HepG2 (cell line): Measurements from ENCODE around the gene HDGFL2. TPM values are rescaled to one million over a fixed set of nuclear protein-coding genes. Genes with fewer than 3 reads are reported as not detected.

ENCODE experiments used
- ATAC-seq: fragments of 200-7000 bp; cut with Tn5 transposase; 3 replicates; pipeline ENCODE4 v1.9.1; 2020; ENCODE audit warnings: mild to moderate bottlenecking, moderate library complexity
- BruUV-seq: library from RNA; stranded (reverse); fragments of 400-500 nt; replicated peaks from 2 replicates; lab custom pipeline; 2021; lab: Mats Ljungman, UMichigan
- CTCF ChIA-PET: fragments of 300-600 bp; formaldehyde crosslinking; extraction: SDS; loops from one replicate; lab custom pipeline; 2021; ENCODE audit warnings: low total read pairs, inconsistent platforms, low intra/inter-chr PET ratio; lab: Yijun Ruan, JAX
- POLR2A ChIA-PET: fragments of 350-600 bp; sonication (Branson Sonifier 250); formaldehyde crosslinking; loops from one replicate; lab custom pipeline; 2020; ENCODE audit warnings: antibody characterized with exemption, inconsistent platforms; lab: Yijun Ruan, JAX
- DNase-seq: peaks from one replicate; pipeline ENCODE4 v3.0.0-alpha.2; 2015; ENCODE audit warnings: low spot score
- FAIRE-seq: peaks from 3 replicates; lab custom pipeline; 2011; peaks lifted over from hg19 to GRCh38; lab: Jason Lieb, UNC
- H2AFZ ChIP-seq: one replicate; pipeline ENCODE4 v1.6.1; 2011; ENCODE audit warnings: low read length, inconsistent platforms
- H3K27ac ChIP-seq: fragments of 300-600 bp; 3 replicates; pipeline ENCODE4 v1.8.0; 2011; ENCODE audit warnings: mixed run types, mild to moderate bottlenecking, mixed read lengths, low read length, inconsistent platforms; ENCODE audit not compliant: insufficient read depth; ENCODE audit errors: extremely low read length
- H3K27me3 ChIP-seq, 2 experiments: fragments of 200-600 bp in 1 of 2; 2 replicates in 1 of 2; 3 replicates in 1 of 2; pipeline versions ENCODE4 v1.6.0 to v1.8.0; 2011; ENCODE audit warnings: low read length in 2 of 2, mild to moderate bottlenecking in 2 of 2, moderate library complexity in 2 of 2, inconsistent platforms in 1 of 2; ENCODE audit not compliant: insufficient read depth in 2 of 2, control insufficient read depth in 1 of 2
- H3K36me3 ChIP-seq, 2 experiments: fragments of 200-600 bp in 1 of 2; replicated peaks in 1 of 2; 2 replicates in 1 of 2; 3 replicates in 1 of 2; pipeline versions ENCODE4 v1.5.1 to v1.8.0; 2011; ENCODE audit warnings: low read length in 2 of 2, inconsistent platforms in 1 of 2; ENCODE audit not compliant: insufficient read depth in 2 of 2, control insufficient read depth in 1 of 2
- H3K4me1 ChIP-seq: 2 replicates; pipeline ENCODE4 v1.5.1; 2012; ENCODE audit warnings: low read length, inconsistent platforms; ENCODE audit not compliant: insufficient read depth
- H3K4me2 ChIP-seq: 2 replicates; pipeline ENCODE4 v1.6.0; 2011; ENCODE audit warnings: low read depth, low read length, inconsistent platforms
- H3K4me3 ChIP-seq, 3 experiments: fragments of 200-600 bp in 1 of 3; sonication (generic), shearing (Covaris generic) in 1 of 3; replicated peaks in 1 of 3; 2 replicates each; pipeline ENCODE4 v1.5.1; 2011 to 2016; ENCODE audit warnings: low read length in 3 of 3, inconsistent platforms in 2 of 3, low read depth in 2 of 3, mild to moderate bottlenecking in 2 of 3, control low read depth in 1 of 3, mixed read lengths in 1 of 3; ENCODE audit not compliant: insufficient read depth in 1 of 3
- H3K79me2 ChIP-seq: one replicate; pipeline ENCODE4 v1.6.1; 2011; ENCODE audit warnings: low read length, inconsistent platforms; ENCODE audit not compliant: insufficient read depth
- H3K9ac ChIP-seq: 2 replicates; pipeline ENCODE4 v1.6.0; 2011; ENCODE audit warnings: mild to moderate bottlenecking, low read depth, low read length, inconsistent platforms; ENCODE audit not compliant: insufficient read depth
- H3K9me3 ChIP-seq: 2 replicates; pipeline ENCODE4 v1.5.1; 2012; ENCODE audit warnings: mild to moderate bottlenecking, low read length
- H4K20me1 ChIP-seq: 2 replicates; pipeline ENCODE4 v1.6.0; 2011; ENCODE audit warnings: inconsistent platforms, mild to moderate bottlenecking, low read length, moderate library complexity; ENCODE audit not compliant: insufficient read depth
- ADNP ChIP-seq: sonication (generic); formaldehyde crosslinking; IDR thresholded peaks from 2 replicates; pipeline ENCODE4 v1.4.0; 2020; ENCODE audit warnings: missing genetic modification reagents
- AGO2 ChIP-seq: fragments of 200-400 bp; formaldehyde crosslinking; optimal IDR thresholded peaks from 2 replicates; pipeline ENCODE3; 2017; ENCODE audit warnings: mild to moderate bottlenecking, low read depth, low read length, moderate library complexity
- MEF2D ChIP-seq: sonication (generic); formaldehyde crosslinking; IDR thresholded peaks from 2 replicates; pipeline ENCODE4 v1.5.1; 2020; ENCODE audit warnings: mild to moderate bottlenecking, missing genetic modification reagents
- PITX1 ChIP-seq: sonication (generic); formaldehyde crosslinking; IDR thresholded peaks from 2 replicates; pipeline ENCODE4 v1.5.1; 2020; ENCODE audit warnings: mild to moderate bottlenecking, missing genetic modification reagents
- RXRB ChIP-seq: IDR thresholded peaks from 2 replicates; pipeline ENCODE4 v1.6.1; 2016; ENCODE audit warnings: borderline replicate concordance, missing genetic modification reagents, missing compliant biosample characterization
- SRY ChIP-seq: sonication (generic); formaldehyde crosslinking; IDR thresholded peaks from 2 replicates; pipeline ENCODE4 v1.8.0; 2022; ENCODE audit warnings: mild to moderate bottlenecking, missing genetic modification reagents
- WIZ ChIP-seq: sonication (generic); formaldehyde crosslinking; IDR thresholded peaks from 2 replicates; pipeline ENCODE4 v1.5.1; 2020; ENCODE audit warnings: mild to moderate bottlenecking, missing genetic modification reagents
- ZBTB42 ChIP-seq: sonication (generic); formaldehyde crosslinking; IDR thresholded peaks from 2 replicates; pipeline ENCODE4 v1.5.0; 2020; ENCODE audit warnings: mild to moderate bottlenecking, missing genetic modification reagents
- ZFYVE20 ChIP-seq: sonication (generic); formaldehyde crosslinking; IDR thresholded peaks from 2 replicates; pipeline ENCODE4 v1.8.0; 2023; ENCODE audit warnings: low read depth, mild to moderate bottlenecking, moderate library complexity, missing genetic modification reagents, borderline replicate concordance
- WGBS: methylation state at CpG from one replicate; pipeline ENCODE4 v1.1.6; 2017; ENCODE audit warnings: low lambda C conversion rate; 5-methylcytosine and 5-hydroxymethylcytosine counted together
- in situ Hi-C: cut with HindIII; loops from 2 replicates; pipeline ENCODE4 v1.10.0; 2017; ENCODE audit warnings: low pct_unique_long_range_greater_than_20kb; ENCODE audit not compliant: extremely low pct_ligation_motif_present
- intact Hi-C: fragments of 100-400 bp; cut with micrococcal nuclease; formaldehyde crosslinking; loops from one replicate; pipeline ENCODE4 v1.10.0; 2022; ENCODE audit not compliant: unreplicated experiment
- polyA plus RNA-seq, 8 experiments: library from polyadenylated mRNA; depleted of rRNA in 3 of 8; stranded (reverse) in 7 of 8; unstranded in 1 of 8; fragments of >200 nt; fragmentation: Illumina TruSeq in 4 of 8; extraction: Trizol in 4 of 8; gene quantifications; 2 replicates each; pipeline versions ENCODE4 v1.2.1 to v1.2.3, GENCODE V29; 2011 to 2016; ENCODE audit warnings: low read depth in 4 of 8, missing spikeins in 1 of 8, mixed read lengths in 1 of 8; ENCODE audit not compliant: insufficient read depth in 1 of 8
- total RNA-seq, 5 experiments: library from RNA; depleted of rRNA; stranded (reverse); fragments of >200 nt; fragmentation: Illumina TruSeq; extraction: Trizol; gene quantifications; 2 replicates each; pipeline ENCODE4 v1.2.3, GENCODE V29; 2016; ENCODE audit warnings: low read depth in 1 of 5
- TF ChIP-seq, protein P1 (sequence below): sonication (generic); formaldehyde crosslinking; IDR thresholded peaks from 2 replicates; pipeline ENCODE4 v1.5.0; 2020; ENCODE audit warnings: mild to moderate bottlenecking, missing genetic modification reagents

The HDGFL2 gene
- total and polyA plus RNA-seq, 2 of the 13 experiments (the other 11 are each of a cell fraction or from before 2014, with no cell fraction given): 20.0 to 51.1 TPM

DNA sequence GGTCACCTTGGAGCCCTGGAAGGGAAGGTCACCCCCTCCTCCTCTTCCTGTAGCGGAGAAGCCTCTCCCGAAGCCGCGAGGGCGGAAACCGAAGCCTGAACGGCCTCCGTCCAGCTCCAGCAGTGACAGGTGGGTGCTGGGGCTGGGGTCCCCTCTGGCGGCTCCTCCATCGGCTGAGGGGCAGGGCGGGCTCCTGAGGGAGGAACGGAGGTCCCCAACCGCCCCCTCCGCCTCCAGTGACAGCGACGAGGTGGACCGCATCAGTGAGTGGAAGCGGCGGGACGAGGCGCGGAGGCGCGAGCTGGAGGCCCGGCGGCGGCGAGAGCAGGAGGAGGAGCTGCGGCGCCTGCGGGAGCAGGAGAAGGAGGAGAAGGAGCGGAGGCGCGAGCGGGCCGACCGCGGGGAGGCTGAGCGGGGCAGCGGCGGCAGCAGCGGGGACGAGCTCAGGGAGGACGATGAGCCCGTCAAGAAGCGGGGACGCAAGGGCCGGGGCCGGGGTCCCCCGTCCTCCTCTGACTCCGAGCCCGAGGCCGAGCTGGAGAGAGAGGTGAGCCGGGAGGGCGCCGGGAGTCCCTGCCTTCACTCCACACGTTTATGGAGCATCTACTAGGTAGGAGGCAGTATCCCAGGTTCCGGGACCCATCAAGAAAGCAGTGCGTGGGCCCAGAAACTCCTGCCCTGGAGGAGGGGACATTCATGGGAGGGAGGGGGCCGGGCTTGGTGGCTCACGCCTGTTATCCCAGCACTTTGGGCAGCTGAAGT lies 22.0 kb downstream of the HDGFL2 start:
- in situ Hi-C loops: no loop called here
- Histone ChIP-seq H3K9me3 (no peaks in the 10 kb centered on the region), H2AFZ (no peak overlapping the region), H3K9ac (no peak overlapping the region), H3K4me1 (no peaks in the 10 kb centered on the region), H3K27ac (no peak overlapping the region), H3K4me2 (no peak overlapping the region), H3K36me3 (peaks cover 32 to 70% of the 10 kb centered on the region in 2 experiments)
- FAIRE-seq: no peak
- no peak for DNase-seq
- WGBS: 98% methylated on average over 50 of the region's 61 CpGs
- no peak for ATAC-seq
- TSS peak; percentile 42 for BruUV-seq
- intact Hi-C loops: no loop called here
- TF ChIP-seq RXRB (CRISPR knock-in tag): no peak
- peak; percentile 32 for TF ChIP-seq AGO2
- no peak for TF ChIP-seq ZBTB42 (CRISPR knock-in tag)
- TF ChIP-seq, all 625 proteins: peak for 1
- H3K4me3 ChIP-seq: no peak overlapping the region
- H3K27me3 ChIP-seq: no peaks in the 10 kb centered on the region; a peak in 1 of 5 replicates
- H3K79me2 ChIP-seq: no peaks in the 10 kb centered on the region
- CTCF ChIA-PET: no interaction called here
- H4K20me1 ChIP-seq: no peaks in the 10 kb centered on the region
- POLR2A ChIA-PET: no interaction called here

DNA sequence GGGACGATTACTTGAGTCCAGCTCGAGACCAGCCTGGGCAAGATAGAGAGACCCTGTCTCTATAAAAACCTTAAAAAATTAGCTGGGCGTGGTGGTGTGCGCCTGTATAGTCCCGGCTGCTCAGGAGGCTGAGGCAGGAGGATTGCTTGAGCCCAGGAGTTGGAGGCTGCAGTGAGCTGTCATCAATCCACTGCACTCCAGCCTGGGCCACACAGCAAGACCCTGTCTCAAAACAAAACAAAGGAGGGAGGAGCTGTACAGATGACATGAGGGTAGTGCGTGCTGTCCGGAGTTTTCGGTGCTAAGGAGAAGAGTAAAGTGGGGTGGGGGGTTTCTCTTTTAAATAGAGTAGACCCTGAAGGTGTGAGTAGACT lies 22.6 kb downstream of the HDGFL2 start:
- ChIA-PET POLR2A (no interaction called here), CTCF (no interaction called here)
- H3K27ac ChIP-seq: no peak overlapping the region
- no peak overlapping the region for H3K4me2 ChIP-seq
- BruUV-seq: no TSS peak
- H3K36me3 ChIP-seq: peaks cover 32 to 67% of the 10 kb centered on the region in 2 experiments
- no peaks in the 10 kb centered on the region for H3K9me3 ChIP-seq
- H3K9ac ChIP-seq: no peak overlapping the region
- no peaks in the 10 kb centered on the region for H4K20me1 ChIP-seq
- no peaks in the 10 kb centered on the region for H3K4me1 ChIP-seq
- WGBS: 95% methylated on average over 8 of the region's 8 CpGs
- in situ Hi-C loops: no loop called here
- no peak for TF ChIP-seq WIZ (CRISPR knock-in tag)
- no peak for TF ChIP-seq PITX1
- no peak for TF ChIP-seq ZFYVE20 (CRISPR knock-in tag)
- no peak for TF ChIP-seq MEF2D (CRISPR knock-in tag)
- no peak for TF ChIP-seq SRY (CRISPR knock-in tag)
- TF ChIP-seq ADNP (CRISPR knock-in tag): no peak
- TF ChIP-seq, protein P1, sequence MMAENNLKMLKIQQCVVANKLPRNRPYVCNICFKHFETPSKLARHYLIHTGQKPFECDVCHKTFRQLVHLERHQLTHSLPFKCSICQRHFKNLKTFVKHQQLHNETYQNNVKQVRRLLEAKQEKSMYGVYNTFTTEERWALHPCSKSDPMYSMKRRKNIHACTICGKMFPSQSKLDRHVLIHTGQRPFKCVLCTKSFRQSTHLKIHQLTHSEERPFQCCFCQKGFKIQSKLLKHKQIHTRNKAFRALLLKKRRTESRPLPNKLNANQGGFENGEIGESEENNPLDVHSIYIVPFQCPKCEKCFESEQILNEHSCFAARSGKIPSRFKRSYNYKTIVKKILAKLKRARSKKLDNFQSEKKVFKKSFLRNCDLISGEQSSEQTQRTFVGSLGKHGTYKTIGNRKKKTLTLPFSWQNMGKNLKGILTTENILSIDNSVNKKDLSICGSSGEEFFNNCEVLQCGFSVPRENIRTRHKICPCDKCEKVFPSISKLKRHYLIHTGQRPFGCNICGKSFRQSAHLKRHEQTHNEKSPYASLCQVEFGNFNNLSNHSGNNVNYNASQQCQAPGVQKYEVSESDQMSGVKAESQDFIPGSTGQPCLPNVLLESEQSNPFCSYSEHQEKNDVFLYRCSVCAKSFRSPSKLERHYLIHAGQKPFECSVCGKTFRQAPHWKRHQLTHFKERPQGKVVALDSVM (CRISPR knock-in tag): 0 out of 2 replicates have a peak, but pooled peaks have one; percentile 20
- intact Hi-C loops: no loop called here
- H3K79me2 ChIP-seq: no peaks in the 10 kb centered on the region
- DNase-seq: no peak
- H3K4me3 ChIP-seq: no peak overlapping the region
- no peak for ATAC-seq
- H2AFZ ChIP-seq: no peak overlapping the region
- FAIRE-seq: no peak
- no peaks in the 10 kb centered on the region; a peak in 1 of 5 replicates for H3K27me3 ChIP-seq
